GM12892 (cell line): ENCODE measurements around the gene ADAM11.

Experiments
- DNase-seq: peaks from one replicate; pipeline ENCODE4 v3.0.0; 2011; ENCODE audit not compliant: insufficient read length
- FAIRE-seq: peaks from 2 replicates; lab custom pipeline; 2011; peaks lifted over from hg19 to GRCh38; lab: Jason Lieb, UNC
- POLR2A ChIP-seq: IDR thresholded peaks from 2 replicates; pipeline ENCODE4 v1.6.1; 2011; ENCODE audit warnings: low read depth, low read length, control low read depth
- POLR2AphosphoS5 ChIP-seq: IDR thresholded peaks from 2 replicates; pipeline ENCODE4 v1.6.1; 2011; ENCODE audit warnings: low read depth, low read length, control low read depth
- TAF1 ChIP-seq: IDR thresholded peaks from 2 replicates; pipeline ENCODE4 v1.6.1; 2011; ENCODE audit warnings: low read depth, mild to moderate bottlenecking, control low read depth, low read length, borderline replicate concordance

ADAM11 gene

GRCh38 chr17:44760474-44761308 lies 1.9 kb downstream of the ADAM11 start:
- FAIRE-seq (no peak), DNase-seq (no peak)
- TF ChIP-seq POLR2A (no peak), POLR2AphosphoS5 (no peak), TAF1 (no peak)

- no peak for TF ChIP-seq POLR2AphosphoS5
- no peak for TF ChIP-seq POLR2A
- no peak for TF ChIP-seq TAF1
- DNase-seq (no peak), FAIRE-seq (no peak)
Observed at GRCh38 chr17:44761932-44762810, 3.4 kb downstream of the ADAM11 start.

DNA sequence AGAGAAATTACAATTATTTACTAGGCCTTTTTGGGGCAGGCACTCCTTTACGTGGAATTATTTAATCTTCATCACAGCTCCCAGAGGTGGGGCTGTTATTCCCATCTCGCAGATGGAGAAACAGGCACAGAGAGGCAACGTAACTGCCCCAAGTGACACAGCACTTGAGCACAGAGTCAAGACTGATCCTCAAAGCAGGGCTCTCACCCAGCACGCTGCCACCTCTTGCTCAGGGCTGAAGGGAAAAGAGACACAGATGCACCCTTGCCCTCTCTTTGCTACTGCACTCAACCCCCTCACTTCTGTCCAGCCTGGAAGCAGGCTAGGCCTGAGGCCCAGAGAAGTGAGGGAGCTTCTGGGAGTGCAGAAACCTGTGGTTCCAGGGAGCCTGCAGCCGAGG lies 4.4 kb downstream of the ADAM11 start:
- DNase-seq: no peak
- no peak for FAIRE-seq
- TF ChIP-seq POLR2A: no peak
- TF ChIP-seq POLR2AphosphoS5: no peak
- no peak for TF ChIP-seq TAF1

DNA sequence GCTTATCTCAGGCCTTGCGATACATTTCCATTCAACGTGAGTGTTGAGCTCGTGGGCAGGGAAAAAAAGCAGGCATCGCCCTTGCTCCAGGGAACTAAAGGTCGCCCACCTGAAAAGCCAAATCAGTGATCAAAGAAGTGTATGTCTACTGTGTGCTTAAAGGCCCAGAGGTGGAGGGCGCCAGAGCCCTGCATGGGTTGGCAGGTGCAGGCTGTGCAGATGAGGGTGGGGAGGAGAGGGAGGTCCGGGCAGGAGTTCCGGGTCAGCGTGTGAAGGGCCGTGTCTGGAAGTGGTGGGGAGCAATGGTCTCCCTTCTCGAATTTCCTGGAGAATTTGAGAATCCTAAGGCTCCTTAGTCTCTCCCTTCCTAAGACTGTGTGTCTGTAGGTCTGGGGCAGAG lies 7.2 kb downstream of the ADAM11 start:
- DNase-seq: no peak
- FAIRE-seq: no peak
- no peak for TF ChIP-seq TAF1
- no peak for TF ChIP-seq POLR2A
- TF ChIP-seq POLR2AphosphoS5: no peak

DNA sequence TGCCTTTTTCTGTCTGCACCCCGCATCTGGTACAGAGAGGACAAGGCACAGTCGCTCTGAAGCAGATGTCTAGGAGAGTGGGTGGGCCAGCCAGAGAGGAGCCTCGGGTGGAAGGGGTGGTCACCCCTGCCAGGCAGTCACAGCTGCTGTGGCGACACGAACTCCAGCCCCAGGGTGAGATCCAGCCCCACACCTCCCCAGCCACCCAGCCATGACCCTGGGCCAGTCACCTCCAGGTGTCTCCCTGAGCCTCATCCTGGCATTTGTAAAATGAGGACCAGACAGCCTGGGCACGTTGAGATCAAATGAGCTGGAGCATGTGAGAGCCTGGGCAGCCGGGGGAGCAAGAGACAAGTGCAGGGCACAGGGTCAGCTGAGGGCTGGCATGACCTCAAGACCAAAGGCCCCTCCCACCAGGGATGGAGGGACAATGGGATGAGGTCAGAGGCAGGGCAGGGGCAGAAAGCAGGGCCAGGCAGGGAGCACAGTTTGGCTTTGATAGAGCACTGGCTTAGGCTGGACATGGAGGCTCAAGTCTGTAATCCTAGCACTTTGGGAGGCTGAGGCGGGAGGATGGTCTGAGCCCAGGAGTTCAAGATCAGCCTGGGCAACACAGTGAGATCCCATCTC lies 7.7 kb downstream of the ADAM11 start:
- no peak for FAIRE-seq
- TF ChIP-seq TAF1 (no peak), POLR2AphosphoS5 (no peak), POLR2A (no peak)
- DNase-seq: no peak

- no peak for DNase-seq
- FAIRE-seq: no peak
Observed at GRCh38 chr17:44767493-44767892, 8.7 kb downstream of the ADAM11 start.

GRCh38 chr17:44768505-44769142 lies 9.8 kb downstream of the ADAM11 start:
- no peak for DNase-seq
- no peak for FAIRE-seq
- TF ChIP-seq POLR2AphosphoS5 (no peak), POLR2A (no peak), TAF1 (no peak)

More at GRCh38 chr17:44767493-44767892, 8.7 kb downstream of the ADAM11 start:
- TF ChIP-seq TAF1: no peak
- no peak for TF ChIP-seq POLR2AphosphoS5
- TF ChIP-seq POLR2A: no peak

- no peak for DNase-seq
- TF ChIP-seq POLR2A (no peak), POLR2AphosphoS5 (no peak), TAF1 (no peak)
- no peak for FAIRE-seq
Observed at GRCh38 chr17:44769230-44769629, 10.4 kb downstream of the ADAM11 start.

- no peak for TF ChIP-seq TAF1
- no peak for TF ChIP-seq POLR2A
- no peak for TF ChIP-seq POLR2AphosphoS5
- no peak for FAIRE-seq
Observed at GRCh38 chr17:44769647-44770084, 10.9 kb downstream of the ADAM11 start.

DNA sequence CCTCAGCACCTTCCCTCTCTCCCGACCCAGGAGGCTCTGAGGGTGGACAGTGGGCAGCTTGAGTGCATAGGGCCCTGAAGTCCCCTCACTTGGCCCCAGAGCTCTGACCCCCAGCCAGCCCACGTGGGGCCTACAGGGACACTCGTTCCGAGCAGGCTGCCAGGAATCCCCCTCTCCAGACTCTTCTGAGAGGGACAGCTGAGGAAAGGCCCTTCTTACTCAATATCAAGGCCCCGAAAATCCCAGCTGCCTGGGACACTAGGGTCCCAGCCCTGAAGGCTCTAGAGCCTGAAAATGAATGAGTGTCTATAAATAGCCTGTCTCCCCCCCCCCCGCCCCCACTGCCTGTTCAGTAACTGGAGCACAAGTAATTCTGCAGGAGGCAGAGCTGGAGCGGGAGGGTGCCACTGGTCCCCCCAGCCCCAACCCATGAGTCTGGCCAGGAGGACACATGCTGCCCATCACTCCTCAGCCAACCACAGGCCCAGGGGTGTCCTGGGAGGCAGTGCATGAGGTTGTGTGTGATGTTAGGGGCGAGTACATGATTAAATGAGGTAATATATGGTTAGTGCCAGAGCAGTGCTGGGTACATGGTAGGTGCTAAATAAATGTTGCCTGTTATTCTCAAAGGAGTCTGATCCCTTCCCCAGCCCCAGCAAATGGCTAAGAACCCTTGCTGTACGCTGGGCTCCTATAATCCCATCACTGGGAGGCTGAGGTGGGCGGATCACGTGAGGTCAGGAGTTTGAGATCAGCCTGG lies 11.6 kb downstream of the ADAM11 start:
- no peak for FAIRE-seq
- TF ChIP-seq POLR2A (no peak), POLR2AphosphoS5 (no peak), TAF1 (no peak)
- DNase-seq: no peak

More at GRCh38 chr17:44769647-44770084, 10.9 kb downstream of the ADAM11 start:
- no peak for DNase-seq
